Amniotic stem cell (primary cell): Measurements from ENCODE around the gene MARCHF10.

ENCODE experiments used
- DNase-seq: peaks from one replicate; lab custom pipeline; 2025; lab: John Stamatoyannopoulos, UW

MARCHF10 gene

DNA sequence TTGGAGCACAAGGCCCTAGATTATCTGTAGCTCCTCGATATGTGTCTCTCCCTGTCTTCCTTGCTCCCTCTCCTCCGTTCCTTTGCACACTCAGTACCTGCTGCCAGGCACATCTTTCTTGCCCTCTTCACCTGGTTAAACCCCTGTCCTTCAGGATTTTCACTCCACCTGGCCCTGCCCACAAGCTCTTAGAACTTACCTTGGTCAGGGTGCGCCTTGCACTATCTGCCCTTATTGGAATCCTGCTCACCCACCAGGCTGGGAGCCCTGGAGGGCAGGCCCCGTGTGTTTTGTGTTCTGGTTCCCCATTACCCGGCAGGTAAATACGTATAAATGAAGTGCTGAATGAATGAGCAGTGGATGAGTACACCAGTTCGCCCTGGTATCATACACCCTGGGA lies 54.6 kb downstream of the MARCHF10 start:
- no peak for DNase-seq

DNA sequence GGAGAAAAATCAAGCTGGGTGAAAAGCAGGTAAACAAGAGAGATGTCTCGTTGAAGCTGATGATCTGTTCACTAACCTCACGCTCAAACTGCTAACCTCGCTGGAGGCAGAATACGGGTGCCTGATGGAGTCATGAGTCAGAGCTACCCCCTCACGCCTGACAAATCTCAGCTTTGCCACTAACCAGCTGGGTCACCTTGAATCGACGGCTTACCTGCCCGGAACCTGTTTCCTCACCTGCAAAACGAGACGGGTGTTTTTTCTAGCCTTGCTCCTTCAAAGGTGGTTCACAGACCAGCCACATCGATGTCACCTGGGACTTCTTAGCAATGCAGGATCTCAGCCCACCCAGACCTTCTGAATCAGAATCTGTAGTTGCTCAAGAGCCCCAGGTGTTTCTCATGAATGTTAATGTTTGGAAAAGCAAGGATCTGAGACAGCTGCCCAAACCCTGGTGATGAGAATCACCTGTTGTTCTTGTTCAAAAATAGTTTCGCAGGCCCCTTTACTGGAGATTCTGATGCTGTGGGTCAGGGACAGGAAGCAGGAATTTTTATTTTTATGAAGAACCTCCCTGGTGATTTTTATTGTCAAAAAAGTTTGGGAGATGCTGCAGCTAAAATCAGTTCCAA lies 56.9 kb downstream of the MARCHF10 start:
- no peak for DNase-seq

DNA sequence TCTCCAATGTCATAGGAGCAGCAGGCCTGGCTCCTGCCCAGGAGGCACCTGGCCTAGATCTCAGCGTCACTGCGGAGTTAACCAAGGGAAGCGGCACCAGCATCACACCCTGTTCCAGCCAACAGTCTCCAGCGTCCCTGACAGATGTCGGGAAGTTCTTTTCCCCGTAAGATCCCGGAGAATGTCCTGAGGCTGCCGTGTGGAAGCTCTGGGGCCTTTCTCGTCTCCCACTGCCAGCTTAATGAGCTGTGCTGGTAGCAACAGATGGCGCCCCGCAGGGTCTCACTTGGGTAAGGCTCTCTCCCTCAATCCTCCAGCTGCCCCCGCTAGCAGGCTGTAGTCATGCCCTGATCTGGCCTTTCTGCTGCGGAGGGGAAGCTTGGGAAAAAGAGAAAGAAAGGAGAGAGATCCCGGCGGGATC lies 57.5 kb downstream of the MARCHF10 start:
- no peak for DNase-seq

DNA sequence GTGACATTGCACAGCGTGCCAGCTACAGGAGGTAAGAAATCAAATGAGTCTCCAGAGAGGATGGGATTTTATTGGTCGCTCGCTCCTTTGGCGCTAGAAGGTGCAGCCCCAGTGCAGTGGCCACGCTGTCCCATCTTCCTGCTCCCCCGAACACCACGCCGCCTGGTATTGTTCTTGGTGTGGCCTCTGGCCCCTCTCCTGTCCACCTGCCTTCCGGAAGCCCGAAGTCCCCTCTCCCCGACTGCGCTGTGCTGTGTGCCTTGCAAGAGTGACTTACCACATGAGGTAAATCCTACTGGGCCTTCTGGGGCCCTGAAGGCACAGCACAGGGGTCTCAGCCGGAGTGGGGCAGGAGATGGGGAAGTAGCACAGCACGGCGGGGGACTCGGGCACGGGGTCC lies 58.2 kb downstream of the MARCHF10 start:
- no peak for DNase-seq

DNA sequence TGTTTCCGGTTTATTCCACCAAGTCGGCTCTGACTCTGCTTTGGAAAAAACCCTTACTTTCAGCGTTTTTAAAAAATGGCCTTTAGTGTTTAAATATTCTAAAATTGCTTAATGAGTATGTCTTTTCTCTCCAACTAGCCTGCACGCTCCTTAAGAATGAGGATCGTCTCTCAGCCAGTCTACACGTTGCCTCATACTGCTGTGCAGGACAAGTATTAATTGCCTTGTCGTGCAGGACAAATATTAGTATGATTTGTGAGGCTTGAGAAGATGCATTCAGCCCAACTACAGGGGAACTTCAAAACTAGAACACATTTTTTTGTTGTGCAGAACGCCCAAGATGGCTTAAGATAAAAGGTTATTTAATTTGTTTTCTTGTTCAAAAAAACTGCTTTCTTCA lies 61.2 kb downstream of the MARCHF10 start:
- no peak for DNase-seq

DNA sequence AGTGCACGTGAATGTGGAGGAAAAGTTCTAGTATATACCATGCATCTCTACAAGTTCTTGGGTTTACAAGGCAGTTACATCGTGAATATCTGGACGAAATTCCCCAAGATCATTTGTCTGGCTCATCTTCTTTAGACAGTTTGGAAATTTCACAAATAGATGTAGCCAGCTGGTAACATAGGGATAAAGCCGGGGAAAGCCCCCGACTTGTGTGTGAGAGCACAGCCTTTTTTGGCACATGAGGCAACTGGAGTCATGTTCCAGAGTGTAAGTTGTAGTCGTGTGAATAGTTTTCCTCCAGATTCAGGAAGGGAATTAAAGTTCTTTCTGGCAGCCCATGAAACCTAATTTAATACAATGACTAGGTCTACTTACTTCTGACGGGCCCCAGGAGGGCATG lies 62.3 kb downstream of the MARCHF10 start:
- DNase-seq = no peak

DNA sequence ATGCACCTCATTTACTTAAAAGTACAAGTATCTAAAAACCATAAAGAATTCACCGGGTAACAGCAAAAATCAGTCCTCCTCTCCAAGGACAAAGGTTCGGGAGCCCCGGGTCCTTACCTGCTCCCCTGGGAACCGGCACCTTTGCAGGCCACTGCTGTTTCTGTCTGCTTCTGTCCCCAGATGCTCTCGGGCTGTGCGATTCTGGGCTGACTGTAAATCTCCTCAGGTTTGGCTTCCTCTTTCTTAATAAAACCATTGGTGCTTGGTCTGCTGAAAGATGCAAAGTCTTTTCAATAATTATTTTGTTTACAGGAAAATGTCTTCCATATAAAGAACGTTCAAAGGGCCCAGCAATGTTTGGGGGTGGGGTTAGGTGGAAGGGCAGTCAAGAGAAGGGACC lies 63.9 kb downstream of the MARCHF10 start:
- no peak for DNase-seq

DNA sequence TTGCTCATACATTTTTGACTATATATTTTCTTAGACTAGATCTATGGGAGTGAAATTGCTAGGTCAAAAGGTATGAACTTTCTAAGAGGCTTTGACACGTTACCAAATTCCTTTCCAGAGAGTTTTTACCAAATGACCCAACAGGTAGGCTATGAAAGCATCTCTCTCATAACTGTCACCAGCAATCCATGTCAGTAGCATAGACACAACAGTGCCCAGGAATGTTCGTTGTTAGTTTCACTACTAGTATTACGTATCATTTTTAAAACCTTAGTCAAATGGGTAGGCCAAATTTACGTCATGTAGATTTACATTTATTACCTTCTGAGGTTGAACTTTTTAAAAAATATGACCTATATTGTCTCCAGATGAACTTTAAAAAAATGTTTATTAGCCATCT lies 66.8 kb downstream of the MARCHF10 start:
- no peak for DNase-seq

DNA sequence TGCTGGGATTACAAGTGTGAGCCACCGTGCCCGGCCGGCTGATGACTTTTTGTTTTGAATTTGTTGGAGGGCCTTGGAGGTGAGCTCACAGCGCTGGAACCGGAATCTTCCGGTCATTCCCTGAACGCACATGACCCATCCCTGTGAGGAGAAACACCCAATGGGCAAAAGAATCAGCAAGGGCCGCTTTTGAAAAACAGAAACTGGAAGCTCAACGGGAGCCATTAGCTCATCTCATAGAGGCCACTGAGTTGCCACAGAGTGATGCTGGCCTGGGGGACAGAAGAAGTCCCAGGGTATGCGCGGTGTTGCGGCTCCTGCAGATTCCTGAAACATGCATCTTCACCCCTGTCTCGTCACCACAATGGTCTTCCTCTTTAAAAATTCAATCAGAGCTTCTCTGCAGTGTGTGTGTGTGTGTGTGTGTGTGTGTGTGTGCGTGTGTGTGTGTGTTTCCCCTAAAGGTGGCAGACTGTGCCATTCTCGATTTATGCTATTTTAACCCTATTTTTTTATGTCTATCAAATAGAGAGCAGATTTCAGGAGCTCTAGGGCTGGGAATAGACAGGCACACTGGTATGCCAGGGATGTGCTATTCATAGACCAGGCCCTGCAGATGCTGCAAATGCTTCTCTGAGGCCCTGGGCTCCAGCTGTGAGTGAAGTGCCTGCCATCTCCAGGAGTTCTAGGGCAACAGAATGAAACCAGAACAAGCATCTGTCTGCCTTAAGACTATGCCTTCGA lies 68.3 kb downstream of the MARCHF10 start:
- DNase-seq = no peak

DNA sequence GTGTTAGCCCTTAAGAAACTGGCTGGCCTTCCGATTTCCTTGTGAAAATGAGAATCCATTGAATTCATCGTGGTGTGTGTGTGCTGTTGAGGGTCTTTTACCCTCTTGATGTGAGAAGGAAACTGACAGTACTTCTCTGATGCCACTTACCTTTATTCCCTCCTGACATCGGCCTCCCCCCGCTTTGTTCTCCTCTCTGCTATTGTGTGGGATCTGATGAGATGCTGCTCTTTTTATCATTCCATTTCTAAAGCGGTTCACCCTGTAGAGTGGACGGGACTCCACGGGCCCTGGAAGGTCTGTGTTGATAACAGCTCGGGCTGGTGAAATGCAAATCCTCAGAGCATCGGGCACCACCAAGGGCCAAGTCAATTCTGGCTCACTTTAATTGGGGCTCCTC lies 69.8 kb downstream of the MARCHF10 start:
- DNase-seq = no peak

DNA sequence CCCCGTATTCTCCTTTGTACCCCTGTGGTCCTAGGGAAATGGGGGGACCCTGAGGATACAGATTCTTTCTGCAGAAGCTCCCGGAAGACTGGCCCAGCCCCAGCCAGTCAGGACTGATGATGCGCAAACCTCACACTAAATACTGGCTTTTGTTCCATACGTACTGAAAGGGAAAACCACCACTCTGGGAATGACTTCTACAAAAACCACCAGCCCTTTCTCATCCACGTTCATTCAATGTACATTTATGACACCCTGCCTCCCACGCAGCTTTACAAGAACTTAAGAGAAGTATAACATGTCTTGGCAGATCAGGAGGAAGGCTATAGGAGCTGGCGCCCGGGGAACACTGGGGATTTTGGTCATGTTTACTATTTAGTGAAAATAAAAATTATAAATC lies 70.6 kb downstream of the MARCHF10 start:
- no peak for DNase-seq

DNA sequence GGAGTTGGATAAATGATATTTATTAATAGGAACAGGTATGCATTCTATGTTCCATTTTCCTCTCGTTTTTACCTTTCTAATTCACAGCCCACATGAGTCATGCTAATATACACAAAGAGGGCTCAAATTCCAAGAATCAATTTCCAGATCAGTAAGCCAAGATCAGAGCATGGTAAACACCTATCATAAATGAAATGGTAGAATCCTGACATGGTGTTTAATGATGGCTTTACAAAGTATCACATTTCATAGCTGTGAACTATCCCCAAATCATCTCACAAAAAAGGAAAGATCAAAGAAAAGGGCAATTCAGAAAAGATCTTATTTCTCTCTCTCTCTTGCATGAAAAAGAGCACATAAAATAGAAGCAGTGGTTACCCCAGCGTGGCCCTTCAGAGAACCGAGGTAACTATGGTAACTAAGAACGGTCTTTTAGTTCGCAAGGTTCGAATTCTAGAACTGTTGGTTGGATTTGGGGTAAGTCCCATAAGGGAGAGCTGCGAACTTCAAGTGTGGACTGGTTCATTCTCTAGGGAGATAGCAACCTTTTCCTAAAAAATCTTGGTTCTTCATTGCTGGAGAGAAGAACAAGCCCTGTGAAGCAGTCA lies 73.0 kb downstream of the MARCHF10 start:
- DNase-seq = no peak

DNA sequence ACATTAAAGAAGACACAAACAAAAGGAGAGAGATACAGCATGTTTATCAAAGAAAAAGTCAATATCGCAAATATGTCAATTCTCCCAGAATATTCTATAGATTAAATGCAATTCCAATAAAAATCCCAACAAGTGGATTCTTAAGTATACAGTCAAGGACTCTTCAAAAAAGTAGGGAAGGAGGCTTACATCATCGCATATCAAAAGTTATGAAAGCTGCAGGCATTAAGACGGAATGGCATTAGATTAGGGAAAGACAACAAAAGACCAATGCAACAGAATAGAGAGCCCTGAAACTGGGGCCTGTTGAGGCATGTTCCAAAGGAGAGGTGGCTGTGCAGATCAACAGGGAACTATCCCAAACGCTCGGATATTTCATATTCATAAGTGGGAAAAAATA lies 76.0 kb downstream of the MARCHF10 start:
- DNase-seq = no peak

DNA sequence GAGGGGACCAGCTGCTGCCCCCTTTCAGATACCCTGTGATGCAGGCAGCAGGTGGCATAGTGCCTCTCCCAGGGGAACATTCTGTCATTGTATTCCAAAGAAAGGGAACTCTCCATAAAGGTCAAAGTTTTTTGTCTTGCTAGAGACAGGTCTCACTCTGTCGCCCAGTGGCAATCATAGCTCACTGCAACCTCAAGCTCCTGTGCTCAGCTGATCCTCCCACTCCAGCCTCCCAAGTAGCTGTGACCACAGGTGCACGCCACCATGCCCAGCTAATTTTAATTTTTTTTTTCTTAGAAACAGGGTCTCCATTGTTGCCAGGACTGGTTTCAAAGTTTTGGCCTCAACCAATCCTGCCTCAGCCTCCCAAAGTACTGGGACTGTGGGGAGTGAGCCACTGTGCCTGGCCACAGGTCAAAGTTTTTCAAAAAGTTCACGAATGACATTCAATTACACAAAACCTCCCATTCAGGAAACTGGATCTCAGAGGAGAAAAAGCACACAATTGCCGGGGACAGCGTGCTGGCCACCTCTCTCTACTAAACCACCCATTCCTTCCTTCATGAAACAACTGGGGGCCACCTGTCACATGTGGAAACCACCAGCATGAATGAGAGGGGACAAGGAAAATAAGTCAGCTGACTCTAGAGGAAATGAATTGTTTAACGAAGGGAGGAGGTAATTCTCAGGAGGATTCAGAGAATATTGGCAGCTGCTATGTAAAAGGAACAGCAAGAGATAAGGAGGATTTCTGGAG lies 80.0 kb downstream of the MARCHF10 start:
- DNase-seq = no peak

DNA sequence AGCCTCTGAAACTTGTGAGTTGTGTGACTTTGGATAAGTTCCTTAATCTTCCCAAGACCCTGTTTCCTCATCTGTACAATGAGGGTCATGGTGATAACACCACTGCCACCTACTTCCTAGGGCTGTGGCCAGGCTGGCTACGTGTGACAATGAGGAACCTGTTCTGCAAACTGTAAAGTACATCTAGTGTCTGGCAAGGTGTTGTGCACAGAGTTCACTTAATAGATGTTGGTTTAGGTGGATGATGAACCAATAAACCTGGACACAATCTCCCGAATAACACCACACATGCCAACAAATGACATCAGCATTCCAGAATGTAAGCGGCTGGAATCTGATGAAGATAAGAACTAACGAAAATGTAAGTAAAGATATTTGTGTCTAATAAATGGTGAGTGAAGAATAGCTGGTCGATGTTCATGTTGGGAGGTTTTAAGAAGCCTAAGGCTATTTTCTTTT lies 82.3 kb downstream of the MARCHF10 start:
- DNase-seq = no peak

DNA sequence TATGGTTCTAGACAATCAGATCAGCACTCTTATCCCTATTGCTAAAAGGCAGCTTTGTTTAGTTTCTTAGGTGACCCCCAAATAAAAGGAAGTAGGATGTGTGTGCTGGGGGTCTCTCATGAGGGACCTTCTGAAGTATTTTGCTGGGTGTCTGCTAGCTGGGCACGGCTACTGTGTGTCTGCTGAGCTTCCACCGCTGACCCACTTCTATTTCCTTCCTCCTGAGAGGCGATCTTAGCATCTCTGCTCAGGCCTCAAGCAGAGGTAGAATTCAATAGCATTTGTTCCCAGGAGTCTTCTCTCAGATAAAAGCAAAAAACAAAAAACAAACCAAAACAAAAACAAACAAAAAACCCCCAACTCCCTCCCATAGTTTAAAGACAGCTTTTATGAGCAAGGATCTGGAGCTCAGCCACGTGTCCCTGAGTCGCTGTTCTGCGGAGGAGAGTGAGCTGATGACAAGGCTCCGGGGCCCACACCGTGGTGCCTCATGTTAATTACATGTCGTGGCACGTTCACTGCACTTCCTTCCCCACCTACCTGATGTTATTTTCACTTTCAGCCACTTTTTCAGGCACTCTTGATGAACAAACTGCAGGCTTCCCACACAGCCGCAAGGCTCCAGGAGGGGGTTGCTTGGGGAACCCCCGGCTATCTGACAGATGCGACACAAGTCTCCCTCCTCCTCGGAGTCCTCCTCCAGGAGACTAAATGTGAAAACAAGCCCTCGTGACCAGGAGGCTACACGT lies 83.5 kb downstream of the MARCHF10 start:
- DNase-seq = no peak

DNA sequence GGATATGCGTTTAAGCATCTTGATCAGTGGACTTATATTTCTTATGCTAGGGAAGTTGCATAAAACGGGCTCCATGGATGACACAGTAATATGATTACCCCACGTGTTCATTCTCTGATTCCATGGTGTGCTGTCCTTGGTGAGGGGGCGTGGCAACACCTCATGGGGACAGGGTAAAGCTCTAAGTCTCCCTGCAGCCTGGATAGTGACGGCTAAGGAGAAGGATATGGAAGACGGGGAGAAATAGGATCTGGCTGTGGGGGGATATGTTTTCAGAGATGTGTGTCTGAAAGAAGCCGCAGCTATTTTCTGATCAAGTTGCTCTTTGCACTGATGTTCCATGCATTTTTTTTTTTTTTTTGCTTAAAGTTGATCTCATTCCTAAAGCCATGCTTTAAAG lies 84.3 kb downstream of the MARCHF10 start:
- DNase-seq = no peak

DNA sequence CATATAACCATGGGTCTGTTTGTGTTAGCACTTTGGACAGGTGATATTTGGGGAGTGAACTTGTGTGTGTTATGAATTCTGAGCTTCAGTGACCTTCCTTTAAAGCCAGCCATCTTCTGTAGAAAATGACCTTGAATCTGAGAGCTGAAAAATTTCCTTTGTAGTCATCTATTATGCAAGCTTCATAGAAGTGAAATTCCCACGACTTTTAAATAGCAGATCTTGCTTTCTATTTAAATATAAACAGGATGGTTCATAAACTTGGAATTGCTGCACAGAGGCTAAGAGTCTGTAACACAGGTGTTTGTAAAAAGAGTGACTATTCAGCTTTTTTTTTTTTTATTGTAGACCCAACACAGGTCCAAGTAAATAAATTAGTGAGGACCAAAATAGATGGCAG lies 85.5 kb downstream of the MARCHF10 start:
- no peak for DNase-seq

DNA sequence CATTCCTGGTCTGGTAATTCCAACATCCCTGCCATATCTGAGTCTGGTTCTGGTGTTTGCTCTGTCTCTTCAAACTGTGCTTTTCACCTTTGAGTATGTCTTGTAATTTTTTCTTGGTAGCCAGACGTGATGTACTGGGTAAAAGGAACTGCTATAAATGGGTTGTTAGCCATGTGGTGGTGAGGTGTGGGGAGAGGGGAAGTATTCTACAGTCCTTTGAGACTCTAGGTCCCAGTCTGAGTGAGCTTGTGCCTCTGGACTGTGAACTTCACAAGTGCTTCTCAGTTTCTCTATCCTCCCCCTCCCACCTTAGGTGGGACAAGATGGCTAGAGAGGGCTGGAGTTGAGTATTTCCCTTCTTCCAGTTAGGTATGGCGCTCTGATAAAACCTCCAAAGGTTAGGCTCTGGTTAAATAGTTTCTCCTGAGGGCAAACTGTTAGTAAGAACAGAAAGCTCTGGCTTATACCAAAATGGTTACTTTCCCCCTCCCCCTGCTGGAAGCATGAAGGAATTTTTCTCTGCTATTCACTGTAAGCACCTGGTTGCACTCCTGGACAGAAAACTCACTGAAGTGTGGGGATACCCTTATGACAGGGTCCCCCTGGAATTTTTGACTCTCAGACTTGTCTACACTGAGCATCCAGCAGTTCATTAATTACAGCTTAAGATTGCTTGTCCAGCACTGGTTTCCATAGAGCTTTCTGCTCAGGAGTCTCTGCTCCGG lies 87.8 kb downstream of the MARCHF10 start:
- no peak for DNase-seq

DNA sequence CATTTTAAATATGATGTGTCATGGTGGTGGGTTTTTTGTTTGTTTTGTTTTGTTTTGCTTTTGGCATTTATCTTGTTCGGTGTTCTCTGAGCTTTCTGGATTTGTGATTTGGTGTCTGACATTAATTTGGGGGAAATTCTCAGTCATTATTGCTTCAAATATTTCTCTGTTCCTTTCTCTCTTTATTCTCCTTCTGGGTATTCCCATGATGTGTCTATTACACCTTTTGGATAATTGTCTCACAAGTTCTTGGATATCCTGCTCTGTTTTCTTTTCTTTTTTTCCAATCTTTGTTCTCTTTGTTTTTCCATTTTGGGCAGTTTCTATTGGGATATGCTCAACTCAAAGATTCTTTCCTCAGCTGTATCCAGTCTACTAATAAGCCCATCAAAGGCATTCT lies 88.5 kb downstream of the MARCHF10 start:
- no peak for DNase-seq

DNA sequence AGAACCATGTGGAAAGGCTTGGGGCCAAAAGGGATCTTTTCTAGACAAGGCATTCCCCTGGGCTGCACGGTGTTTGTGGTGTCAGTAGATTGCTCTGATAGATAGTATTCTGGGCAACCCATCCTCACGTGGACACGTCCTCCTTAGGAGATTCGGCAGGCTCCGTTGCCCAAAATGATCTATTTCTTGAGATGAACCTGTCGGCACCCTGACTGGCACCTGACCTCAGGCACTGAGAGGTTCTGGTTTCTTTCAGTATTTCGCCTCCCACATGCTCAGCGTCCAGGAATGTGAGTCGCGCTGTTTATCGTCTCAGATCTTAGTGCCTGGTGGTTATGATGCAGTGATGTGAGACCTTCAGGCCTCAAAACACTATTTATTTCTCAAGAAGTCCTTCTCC lies 89.7 kb downstream of the MARCHF10 start:
- DNase-seq = no peak
